ENCODE results near the gene SKI.

Gene SKI

GRCh38 chr1:2267051-2267830, 39.1 kb downstream of the SKI start:
- no peak for DNase-seq

- DNase-seq, result no peak
Observed at GRCh38 chr1:2267862-2268261, 39.7 kb downstream of the SKI start.

- DNase-seq, result no peak
Observed at GRCh38 chr1:2268285-2269056, 40.4 kb downstream of the SKI start.

- DNase-seq, result no peak
Observed at GRCh38 chr1:2269193-2269921, 41.2 kb downstream of the SKI start.

- no peak for DNase-seq
Observed at GRCh38 chr1:2269922-2270259, 41.8 kb downstream of the SKI start.

GRCh38 chr1:2270260-2271100, 42.4 kb downstream of the SKI start:
- no peak for DNase-seq

GRCh38 chr1:2271211-2271721, 43.1 kb downstream of the SKI start:
- no peak for DNase-seq

- DNase-seq, result no peak
Observed at GRCh38 chr1:2271841-2272655, 43.9 kb downstream of the SKI start.

- no peak for DNase-seq
Observed at GRCh38 chr1:2272686-2273400, 44.7 kb downstream of the SKI start.

GRCh38 chr1:2273401-2274090, 45.4 kb downstream of the SKI start:
- no peak for DNase-seq

- DNase-seq, result no peak
Observed at GRCh38 chr1:2274231-2274928, 46.3 kb downstream of the SKI start.

- DNase-seq, result no peak
Observed at GRCh38 chr1:2274929-2275475, 46.9 kb downstream of the SKI start.

- DNase-seq, result no peak
Observed at GRCh38 chr1:2275796-2276536, 47.8 kb downstream of the SKI start.

GRCh38 chr1:2276803-2277580, 48.9 kb downstream of the SKI start:
- no peak for DNase-seq

- no peak for DNase-seq
Observed at GRCh38 chr1:2277741-2278488, 49.8 kb downstream of the SKI start.

GRCh38 chr1:2278591-2279209, 50.6 kb downstream of the SKI start:
- DNase-seq, result no peak

GRCh38 chr1:2279210-2279639, 51.1 kb downstream of the SKI start:
- no peak for DNase-seq

All from NCI-H2029 treated with DMSO at 0.1 percent for 48 hours (cell line).